GM18861 (cell line): ENCODE results near the gene RAD9A.

Experiments used
- ATAC-seq: cut with Tn5 transposase; IDR thresholded peaks from one replicate; pipeline ENCODE4 v1.9.1; 2021; ENCODE audit not compliant: unreplicated experiment

The RAD9A gene

GRCh38 chr11:67408437-67409200 is 16.8 kb downstream of the RAD9A start:
- no peak for ATAC-seq

GRCh38 chr11:67409261-67409666 is 17.5 kb downstream of the RAD9A start:
- ATAC-seq = no peak

- no peak for ATAC-seq
Measured at GRCh38 chr11:67409781-67410368, 18.1 kb downstream of the RAD9A start.

- ATAC-seq = no peak
Measured at GRCh38 chr11:67410369-67410831, 18.6 kb downstream of the RAD9A start.

- no peak for ATAC-seq
Measured at GRCh38 chr11:67410984-67411784, 19.4 kb downstream of the RAD9A start.

GRCh38 chr11:67411785-67412152 is 20.0 kb downstream of the RAD9A start:
- no peak for ATAC-seq

- no peak for ATAC-seq
Measured at GRCh38 chr11:67412495-67413179, 20.9 kb downstream of the RAD9A start.

- ATAC-seq = no peak
Measured at GRCh38 chr11:67413266-67413849, 21.6 kb downstream of the RAD9A start.

GRCh38 chr11:67415501-67416304 is 23.9 kb downstream of the RAD9A start, which contains the start of gene CARNS1:
CARNS1 (plus strand) TSS chr11:67415678; CDS start chr11:67416200, 522 bp downstream.
- ATAC-seq = no peak

- no peak for ATAC-seq
Measured at GRCh38 chr11:67416416-67417335, 24.9 kb downstream of the RAD9A start.

- ATAC-seq = no peak
Measured at GRCh38 chr11:67417425-67417824, 25.6 kb downstream of the RAD9A start.

GRCh38 chr11:67418476-67419281 is 26.9 kb downstream of the RAD9A start:
- ATAC-seq = no peak

GRCh38 chr11:67419325-67420049 is 27.7 kb downstream of the RAD9A start:
- ATAC-seq = no peak

GRCh38 chr11:67420147-67420645 is 28.4 kb downstream of the RAD9A start:
- ATAC-seq = no peak

GRCh38 chr11:67420646-67421429 is 29.1 kb downstream of the RAD9A start:
- peak; percentile 58 for ATAC-seq

- no peak for ATAC-seq
Measured at GRCh38 chr11:67421430-67422031, 29.7 kb downstream of the RAD9A start.
